NCI-H2227 treated with DMSO at 0.1 percent for 48 hours (cell line): ENCODE data around the gene BCL6B.
A peak's percentile ranks its signal among the peaks of the same experiment; 100 is the strongest.

ENCODE experiments used
- DNase-seq: peaks from one replicate; lab custom pipeline; 2025; lab: John Stamatoyannopoulos, UW

BCL6B gene

DNA sequence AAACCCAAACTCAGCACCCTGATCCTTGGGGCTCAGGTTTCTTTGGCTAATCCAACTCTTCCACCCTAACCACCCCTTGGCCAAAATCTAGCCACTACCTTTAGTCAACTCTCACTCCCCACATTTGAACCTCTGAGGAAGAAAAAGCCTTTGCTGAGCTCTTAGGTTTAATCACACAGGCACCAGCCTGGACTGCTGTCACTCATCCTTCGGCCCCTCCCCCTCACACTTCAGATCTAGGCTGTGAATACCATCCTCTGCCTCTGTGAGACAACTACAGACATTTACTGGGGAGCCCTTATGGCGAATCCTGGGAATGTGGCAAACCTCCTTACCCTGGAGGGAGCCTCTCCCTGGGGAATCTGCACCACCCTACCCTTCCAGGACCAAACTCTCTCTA lies 15.7 kb upstream of the BCL6B start:
- no peak for DNase-seq

DNA sequence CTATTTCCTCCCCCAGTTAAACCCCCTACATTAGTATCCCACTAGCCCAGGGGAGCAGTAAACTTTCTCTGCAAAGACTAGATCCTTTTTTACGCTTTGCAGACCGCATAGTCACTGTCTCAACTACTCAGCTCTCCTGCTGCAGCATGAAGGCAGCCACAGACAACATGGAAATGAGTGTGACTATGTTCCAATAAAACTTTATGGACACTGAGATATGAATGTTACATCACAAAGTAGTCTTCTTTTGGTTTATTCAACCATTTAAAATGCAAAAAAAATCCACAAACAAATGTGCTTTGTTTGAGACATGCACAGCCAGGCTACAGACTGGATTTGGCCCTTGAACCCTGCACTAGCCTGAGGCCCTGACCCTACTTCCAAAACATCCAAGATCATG lies 12.3 kb upstream of the BCL6B start:
- DNase-seq, result no peak

DNA sequence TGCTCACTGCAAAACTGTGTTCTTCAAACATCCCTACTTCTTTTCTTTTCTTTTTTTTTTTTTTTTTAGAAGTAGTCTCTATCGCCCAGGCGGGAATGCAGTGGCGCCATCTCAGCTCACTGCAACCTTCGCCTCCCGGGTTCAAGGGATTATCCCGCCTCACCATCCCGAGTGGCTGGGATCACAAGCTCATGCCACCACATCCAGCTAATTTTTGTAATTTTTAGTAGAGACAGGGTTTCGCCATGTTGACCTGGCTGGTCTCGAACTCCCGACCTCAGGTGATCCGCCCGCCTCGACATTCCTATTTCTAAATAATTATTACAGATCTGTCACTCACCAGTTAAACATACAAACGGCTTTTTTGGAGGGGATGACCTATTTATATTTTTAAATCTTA lies 11.4 kb upstream of the BCL6B start:
- no peak for DNase-seq

DNA sequence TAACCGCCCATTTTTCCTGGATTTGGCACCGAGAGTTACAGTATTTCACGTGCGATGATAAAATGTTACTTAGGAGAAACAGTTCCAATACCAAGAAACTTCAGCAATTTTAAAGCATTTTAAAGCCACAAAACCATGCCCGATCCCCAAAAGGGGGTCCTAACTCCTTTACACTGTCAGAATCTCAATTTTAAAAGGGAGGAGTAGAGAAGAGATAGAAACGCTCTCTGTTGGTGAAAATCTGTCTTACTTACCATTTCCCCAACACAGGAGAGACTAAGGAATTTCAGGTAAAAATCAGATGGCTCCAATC lies 11.0 kb upstream of the BCL6B start:
- DNase-seq, result no peak

DNA sequence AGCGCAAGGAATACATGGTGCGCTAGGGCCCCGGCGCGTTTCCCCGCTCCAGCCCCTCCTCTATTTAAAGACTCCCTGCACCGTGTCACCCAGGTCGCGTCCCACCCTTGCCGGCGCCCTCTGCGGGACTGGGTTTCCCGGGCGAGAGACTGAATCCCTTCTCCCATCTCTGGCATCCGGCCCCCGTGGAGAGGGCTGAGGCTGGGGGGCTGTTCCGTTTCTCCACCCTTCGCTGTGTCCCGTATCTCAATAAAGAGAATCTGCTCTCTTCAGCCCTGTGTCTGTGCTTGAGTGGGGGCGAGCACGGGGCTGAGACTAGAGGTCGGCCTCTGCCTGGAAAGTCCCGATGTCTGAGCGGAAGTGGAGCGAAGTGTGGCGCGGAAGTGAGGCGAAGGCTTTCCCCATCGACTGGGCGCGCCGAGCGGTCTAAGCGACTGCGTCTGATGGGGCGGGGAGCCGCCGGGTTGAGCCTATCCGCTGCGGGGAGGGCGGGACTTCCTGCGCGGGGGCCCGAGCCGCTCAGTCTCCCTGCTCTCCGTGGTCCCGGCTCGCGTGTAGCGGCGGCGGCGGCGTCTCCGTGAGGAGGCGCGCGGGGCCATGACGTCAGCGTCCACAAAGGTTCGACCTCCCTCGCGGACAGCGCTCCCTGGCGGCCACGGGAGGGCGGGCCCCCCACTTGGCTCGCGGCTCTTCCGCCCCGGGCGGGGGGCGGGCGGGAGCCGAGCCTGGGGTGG lies 8.4 kb upstream of the BCL6B start:
- peak; percentile 88 for DNase-seq

DNA sequence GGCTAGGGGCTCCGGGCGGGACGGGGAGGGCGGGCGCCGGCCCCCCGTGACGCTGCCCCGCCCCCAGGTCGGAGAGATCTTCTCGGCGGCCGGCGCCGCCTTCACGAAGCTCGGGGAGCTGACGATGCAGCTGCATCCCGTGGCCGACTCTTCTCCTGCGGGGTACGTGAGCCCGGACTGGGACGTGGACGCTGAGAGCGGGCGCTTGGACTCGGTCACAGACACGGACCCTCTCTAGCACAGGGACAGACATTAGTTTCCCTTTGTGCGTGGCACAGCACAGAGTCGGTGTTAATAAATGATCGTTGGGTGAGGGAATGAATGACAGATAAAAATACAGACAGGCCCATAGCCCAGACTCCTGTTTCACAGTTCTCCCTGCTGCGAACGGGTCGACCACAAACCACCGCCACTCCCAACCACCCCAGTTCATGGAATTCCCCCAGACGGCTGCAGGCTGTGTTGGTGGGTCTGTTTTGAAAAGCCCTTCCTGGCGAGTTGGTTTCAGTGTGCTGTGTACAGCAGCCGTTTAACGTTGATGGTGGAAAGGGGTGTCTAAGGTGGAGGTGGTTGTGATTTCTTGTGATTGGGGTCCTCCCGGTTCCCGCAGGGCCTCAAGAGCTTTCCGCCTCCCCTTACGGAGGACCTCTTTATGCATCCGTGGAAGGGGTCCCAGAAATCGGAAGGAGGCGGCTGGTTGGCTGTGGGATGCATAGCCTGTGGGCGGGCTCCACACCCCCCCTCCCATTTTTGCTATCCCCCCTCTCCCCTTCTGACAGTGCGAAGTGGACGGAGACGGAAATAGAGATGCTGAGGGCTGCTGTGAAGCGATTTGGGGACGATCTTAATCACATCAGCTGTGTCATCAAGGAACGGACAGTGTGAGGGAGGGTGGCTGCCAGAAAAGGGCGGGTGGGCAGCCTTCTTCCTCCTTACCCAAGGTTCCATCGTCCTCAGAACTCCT lies 7.6 kb upstream of the BCL6B start:
- DNase-seq, result no peak

DNA sequence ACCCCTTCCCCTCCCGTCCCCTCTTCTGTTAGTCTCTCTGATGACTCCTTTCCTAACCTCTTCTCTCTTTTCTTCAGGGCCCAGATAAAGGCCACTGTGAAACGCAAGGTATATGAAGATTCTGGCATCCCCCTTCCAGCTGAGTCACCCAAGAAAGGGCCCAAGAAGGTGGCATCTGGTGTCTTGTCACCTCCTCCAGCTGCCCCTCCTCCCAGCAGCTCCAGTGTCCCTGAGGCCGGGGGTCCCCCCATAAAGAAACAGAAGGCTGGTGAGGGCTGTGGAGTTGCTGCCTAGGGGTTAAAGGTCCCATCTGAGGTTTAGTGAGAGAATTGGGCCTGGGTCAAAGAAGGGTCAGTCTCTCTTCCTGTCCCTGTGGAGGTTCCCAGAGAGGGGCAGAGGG lies 6.4 kb upstream of the BCL6B start:
- no peak for DNase-seq

DNA sequence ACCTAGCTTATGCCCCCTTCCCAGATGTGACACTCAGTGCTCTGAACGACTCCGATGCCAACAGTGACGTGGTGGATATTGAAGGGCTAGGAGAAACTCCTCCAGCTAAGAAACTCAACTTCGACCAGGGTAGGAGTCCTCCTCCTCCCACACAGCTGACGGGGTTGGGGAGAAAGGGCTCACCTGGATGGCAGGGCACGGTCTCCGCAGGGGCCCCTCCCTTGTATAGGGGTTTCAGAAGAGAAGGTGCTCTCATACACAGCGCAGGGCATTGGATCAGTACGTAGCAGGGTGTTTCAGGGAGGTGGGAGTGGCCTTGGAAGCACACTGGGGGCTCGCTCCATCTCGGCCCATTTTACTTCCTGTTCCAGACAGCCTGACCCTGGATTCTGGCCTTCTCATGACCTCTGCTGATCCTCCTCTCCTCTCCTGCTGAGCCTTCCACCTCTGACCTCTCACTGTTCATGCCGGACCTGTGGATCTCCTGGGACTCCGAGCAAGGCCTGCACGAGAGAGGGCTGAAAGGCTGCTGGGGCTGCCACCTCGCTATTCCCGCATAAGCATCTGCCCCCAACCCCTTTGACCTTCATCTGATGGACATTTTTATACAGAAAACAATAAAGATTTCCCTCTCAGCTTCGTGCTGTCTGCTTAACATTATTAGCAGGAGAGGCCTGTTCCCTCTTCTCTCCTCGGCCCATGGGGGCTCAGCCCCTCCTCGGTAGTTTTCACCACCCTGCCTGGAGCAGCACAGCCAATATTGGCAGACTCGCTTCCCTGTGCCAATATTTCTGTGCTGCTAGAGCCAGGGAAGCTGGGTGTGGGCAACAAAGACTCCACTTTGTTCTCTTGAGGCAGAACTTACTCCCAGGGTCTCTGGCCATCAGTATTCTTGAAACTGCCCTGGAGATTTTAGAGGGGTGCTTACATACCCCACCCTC lies 5.7 kb upstream of the BCL6B start:
- DNase-seq, result no peak

DNA sequence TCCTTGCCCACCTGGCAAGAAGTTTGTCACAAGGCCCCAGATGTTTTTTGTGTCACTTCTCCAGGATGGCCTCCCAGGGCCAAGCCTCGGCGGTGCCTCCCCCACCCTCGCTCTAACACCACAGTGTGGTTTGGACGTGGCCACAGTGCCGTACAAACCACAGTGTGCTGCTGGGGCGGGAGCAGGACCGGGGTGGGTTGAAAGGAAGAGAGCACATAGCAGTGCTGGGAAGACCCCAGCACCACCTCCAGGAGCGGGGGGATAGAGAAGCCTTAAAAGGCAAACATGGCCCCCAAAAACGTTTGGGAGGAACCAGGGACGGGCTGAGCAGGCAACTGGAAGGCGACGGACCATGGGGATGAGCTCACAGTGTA lies 5.0 kb upstream of the BCL6B start:
- no peak for DNase-seq

DNA sequence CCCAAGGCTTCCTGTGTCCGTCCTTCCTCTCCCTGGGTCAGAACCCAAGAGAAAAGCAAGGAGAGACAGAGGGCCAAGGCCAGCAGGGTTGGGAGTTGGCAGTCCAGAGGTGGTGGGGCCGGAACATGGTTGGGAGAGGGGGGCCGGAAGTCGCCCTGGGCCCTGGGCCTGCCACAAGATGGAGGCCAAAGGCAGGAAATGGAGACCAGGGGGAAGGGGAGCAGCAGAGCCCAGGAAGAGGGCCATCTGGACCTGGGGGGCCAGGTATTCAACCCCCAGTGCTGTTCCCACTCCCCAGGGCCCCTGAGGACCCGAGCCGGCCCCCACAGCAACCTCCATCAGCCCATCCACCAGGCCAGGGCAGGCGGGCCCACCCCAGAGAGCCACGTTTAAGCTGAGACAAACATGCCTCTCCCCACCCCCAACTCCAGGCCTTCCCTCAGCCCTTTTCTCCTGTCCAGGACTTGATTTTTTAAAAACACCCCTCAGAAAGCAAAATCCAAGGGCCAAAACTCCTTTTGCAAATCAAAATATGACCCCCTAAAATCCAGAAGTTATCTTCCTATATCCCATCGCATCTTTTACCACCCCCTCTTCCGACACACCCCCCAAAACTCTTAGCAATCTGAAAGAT lies 4.4 kb upstream of the BCL6B start:
- DNase-seq, result no peak

DNA sequence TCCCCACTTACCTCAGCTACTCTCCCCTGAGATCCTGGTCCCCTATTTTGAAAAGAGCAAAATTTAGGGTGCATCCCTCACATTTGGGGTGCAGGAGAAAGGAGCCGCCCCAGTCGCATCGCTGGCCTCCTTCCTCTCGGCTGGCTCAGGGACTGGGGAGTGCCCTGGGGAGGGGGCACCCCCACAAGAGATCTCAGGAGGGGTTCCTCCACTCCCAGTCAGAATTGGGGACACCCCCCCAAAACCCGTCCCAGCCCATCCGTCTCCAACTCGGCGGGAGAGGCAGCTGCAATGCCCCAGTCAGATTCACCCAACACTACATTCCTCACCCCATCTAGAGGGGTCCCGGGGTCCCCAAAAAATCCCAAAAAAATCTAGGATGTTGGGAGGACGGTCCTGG lies 3.5 kb upstream of the BCL6B start:
- no peak for DNase-seq

DNA sequence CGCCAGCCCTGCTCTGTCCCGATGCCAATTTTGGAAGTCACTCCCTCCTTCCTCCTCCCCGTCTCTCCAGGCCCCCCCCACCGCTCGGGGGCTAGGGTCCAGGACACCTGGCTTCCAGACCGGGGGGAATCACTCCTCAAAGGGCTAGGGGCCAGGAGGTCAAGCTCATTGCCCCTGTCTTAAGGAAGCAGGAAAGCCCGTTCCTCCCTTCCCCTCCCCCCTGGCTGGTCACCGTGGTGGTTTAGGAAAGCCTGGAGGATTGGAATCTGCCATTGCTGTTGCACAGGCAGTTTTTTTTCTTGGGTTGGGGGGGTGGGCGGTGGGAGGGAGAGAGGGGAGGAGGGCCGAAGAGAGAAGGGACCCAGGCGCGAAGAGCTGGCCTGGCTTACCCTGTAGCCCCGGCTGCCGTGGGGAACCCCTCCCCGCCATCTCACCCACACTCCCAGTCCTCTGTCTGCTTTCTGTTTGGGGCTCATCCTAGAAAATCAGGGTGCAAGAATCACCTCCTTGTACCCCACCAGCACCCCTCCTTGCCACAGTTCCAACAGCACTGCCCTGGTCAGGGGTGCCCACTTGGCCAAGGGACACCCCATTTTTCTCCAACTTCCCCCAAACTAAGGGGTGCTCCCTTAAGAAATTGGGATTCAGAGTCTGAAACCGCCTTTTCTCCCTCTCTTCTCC lies 2.9 kb upstream of the BCL6B start:
- DNase-seq, result no peak

DNA sequence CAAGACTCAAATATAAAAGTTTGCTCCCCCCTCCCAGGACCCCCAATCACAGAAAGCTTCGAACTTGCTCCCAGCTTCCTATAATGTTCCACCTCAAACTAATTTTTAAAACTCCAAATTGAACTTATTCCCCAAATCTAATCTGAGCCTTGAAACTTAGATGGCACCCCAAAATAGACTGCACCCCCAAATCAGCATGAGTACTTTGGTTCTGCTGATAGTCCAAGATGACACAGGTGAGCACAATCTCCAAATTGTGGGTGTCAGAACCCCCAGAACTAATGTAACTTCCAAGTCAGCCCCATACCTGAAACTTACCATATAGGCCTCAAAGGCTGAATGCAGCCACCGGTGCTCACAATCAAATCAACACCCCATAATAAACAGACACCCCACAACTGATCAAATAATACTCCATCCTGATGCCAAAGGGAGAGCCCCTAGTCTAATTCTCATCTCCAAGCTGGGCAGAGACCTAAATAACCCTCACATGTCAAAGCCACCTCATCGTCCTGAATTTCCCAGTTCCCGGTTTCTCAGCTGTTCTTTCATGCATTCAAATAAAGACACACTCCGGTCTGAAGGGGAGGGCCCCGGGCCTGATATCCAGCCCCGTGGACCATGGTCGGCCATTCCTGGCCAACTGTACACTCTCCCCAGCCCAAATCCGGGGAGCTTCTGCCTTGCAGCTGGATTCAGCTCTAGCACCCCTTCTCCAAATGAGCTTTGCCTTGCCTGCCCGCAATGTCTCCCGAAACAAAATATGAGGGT lies 1.8 kb upstream of the BCL6B start:
- no peak for DNase-seq

DNA sequence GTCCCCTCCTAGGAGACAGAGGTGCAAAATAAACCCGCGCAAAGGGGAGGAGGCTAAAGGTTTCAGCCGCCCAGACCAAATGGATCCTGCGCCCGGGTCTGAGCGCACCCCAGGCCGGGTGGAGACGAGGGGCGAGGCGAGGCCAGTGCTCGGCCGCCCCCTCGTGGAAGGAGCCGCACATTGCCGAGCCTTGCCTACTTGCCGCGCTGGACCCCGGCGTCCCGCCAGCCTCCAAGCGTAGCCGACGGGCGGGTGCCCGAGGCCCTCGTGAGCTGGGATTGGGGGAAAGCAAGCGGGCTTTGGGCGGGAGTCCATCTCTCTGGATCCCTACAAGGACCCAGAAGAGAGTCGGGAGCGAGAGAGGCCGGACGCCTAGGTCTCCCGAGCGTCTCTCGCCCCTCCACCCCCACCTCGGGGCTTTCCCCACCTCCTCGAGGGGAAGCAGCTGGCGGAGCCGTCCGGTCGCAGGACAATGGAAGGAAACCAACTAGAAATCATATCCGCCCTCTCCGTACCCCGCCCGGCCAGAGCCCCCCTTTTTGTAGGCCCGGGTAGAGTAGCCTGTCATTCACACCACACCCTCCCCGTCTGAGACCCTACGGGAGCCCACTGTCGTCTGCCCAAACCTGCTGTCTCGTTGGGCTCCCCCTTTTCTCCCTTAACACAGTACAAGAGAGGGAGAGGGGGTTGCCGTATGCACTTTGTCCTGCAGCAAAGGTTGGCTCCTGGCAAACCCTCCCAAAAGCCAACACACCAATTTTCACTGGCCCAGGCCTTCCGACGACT lies 664 bp upstream of the BCL6B start:
- peak; percentile 26 for DNase-seq

DNA sequence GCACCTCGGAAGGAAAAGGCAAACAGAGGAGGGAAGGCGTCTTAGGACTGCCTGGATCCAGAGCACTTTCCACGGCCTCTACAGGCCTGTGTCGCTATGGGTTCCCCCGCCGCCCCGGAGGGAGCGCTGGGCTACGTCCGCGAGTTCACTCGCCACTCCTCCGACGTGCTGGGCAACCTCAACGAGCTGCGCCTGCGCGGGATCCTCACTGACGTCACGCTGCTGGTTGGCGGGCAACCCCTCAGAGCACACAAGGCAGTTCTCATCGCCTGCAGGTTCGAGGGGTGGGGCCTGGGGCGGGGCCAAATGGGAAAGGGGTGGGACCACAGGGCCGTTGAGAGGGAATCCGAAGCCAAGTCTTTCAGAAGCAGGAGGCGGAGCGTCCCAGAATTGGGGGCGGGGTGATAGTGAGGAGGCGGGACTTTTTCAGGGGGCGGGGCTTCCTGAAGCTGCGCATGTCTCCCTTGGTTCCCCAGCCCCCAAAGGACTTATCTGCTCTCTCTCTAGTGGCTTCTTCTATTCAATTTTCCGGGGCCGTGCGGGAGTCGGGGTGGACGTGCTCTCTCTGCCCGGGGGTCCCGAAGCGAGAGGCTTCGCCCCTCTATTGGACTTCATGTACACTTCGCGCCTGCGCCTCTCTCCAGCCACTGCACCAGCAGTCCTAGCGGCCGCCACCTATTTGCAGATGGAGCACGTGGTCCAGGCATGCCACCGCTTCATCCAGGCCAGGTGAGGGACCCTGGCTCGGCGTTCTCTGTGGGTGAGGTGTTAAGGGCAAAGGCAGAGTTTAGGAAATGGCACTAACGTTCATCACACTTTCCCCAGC lies 939 bp downstream of the BCL6B start:
- DNase-seq, result no peak

DNA sequence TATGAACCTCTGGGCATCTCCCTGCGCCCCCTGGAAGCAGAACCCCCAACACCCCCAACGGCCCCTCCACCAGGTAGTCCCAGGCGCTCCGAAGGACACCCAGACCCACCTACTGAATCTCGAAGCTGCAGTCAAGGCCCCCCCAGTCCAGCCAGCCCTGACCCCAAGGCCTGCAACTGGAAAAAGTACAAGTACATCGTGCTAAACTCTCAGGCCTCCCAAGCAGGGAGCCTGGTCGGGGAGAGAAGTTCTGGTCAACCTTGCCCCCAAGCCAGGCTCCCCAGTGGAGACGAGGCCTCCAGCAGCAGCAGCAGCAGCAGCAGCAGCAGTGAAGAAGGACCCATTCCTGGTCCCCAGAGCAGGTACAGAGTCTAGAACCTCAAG lies 1.5 kb downstream of the BCL6B start:
- no peak for DNase-seq

DNA sequence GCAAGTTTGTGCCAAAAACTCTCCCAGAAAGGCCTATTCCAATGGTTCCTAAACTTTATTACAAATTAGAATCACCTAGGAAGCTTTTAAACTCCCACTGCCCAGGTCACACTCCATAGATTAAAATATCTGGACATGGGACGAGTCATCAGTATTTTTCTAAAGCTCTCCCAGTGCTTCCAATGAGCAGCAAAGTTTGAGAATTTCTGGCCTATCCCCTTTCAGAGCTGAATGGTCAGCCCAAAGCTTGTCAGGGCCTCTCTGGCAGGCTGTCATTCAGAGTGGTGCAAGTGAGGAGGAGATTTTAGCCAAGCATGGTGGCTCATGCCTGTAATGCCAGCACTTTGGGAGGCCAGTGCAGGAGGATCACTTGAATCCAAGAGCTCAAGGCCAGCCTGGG lies 2.4 kb downstream of the BCL6B start:
- DNase-seq, result no peak

DNA sequence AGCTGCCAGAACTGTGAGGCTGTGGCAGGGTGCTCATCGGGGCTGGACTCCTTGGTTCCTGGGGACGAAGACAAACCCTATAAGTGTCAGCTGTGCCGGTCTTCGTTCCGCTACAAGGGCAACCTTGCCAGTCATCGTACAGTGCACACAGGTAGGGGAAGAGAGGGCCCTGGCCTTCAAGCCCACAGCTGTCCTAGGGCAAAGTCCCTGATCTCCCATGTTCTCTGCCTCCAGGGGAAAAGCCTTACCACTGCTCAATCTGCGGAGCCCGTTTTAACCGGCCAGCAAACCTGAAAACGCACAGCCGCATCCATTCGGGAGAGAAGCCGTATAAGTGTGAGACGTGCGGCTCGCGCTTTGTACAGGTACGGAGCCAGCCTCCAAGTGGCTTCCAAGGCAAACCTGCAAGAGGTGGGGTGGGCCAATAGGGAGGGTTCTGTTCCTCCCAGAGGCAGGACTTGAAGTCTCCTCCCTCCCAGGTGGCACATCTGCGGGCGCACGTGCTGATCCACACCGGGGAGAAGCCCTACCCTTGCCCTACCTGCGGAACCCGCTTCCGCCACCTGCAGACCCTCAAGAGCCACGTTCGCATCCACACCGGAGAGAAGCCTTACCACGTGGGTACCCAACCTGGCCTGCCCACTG lies 3.7 kb downstream of the BCL6B start:
- DNase-seq, result no peak
